ENCODE results near the gene ATG3. TPM values are rescaled to one million over a fixed set of nuclear protein-coding genes. Genes with fewer than 3 reads are reported as not detected.
A peak's percentile ranks its signal among the peaks of the same experiment; 100 is the strongest.

ATG3 gene
- total RNA-seq, 1 experiment from 2014 or later = 59.3 TPM

GRCh38 chr3:112593258-112593657, 31.5 kb upstream of the ATG3 start:
- no peaks in the 10 kb centered on the region for H3K27me3 Mint-ChIP-seq (ENCODE audit: low read depth)
- H3K27ac Mint-ChIP-seq = peak overlapping the region in 1 of 3 experiments; percentile 36; a peak in 1 of 7 replicates

More at GRCh38 chr3:112593258-112593657, 31.5 kb upstream of the ATG3 start:
- H2AFZ ChIP-seq (ENCODE audit: low read length) = no peak overlapping the region
- H3K56ac ChIP-seq (ENCODE audit: insufficient read length, low read depth, low read length) = no peak overlapping the region
- H2BK15ac ChIP-seq (ENCODE audit: low read depth, low read length) = no peak overlapping the region
- H3K9me3 ChIP-seq (ENCODE audit: control insufficient read depth, low read depth, low read length) = no peaks in the 10 kb centered on the region
- H3K27ac ChIP-seq (ENCODE audit: insufficient read length, low read depth, low read length) = peak overlapping the region; percentile 23
- DNase-seq = no peak
- H3K18ac ChIP-seq (ENCODE audit: insufficient read length, low read depth, low read length) = no peak overlapping the region
- TF ChIP-seq CTCF (conservative IDR thresholded peaks at IDR 0.05) = no peak
- peaks cover 0 to 4% (median 0%) of the 10 kb centered on the region in 3 experiments; a peak in 2 of 7 replicates for H3K36me3 Mint-ChIP-seq (ENCODE audit: insufficient read depth in 1 of 3, low read depth in 3 of 3)
- peaks cover 12 to 13% of the 10 kb centered on the region in 2 experiments for H3K4me1 Mint-ChIP-seq
- H3K4me1 ChIP-seq (ENCODE audit: insufficient read depth, low read length) = peaks cover 3% of the 10 kb centered on the region
- no peak overlapping the region for H2BK12ac ChIP-seq (ENCODE audit: insufficient read length, low read depth, low read length)
- H3T11ph ChIP-seq (ENCODE audit: low read length) = no peak overlapping the region
- H4K20me1 ChIP-seq (ENCODE audit: control insufficient read depth, insufficient read depth, insufficient read length) = no peaks in the 10 kb centered on the region
- H3K79me1 ChIP-seq (ENCODE audit: insufficient read depth, low read depth, low read length, poor library complexity, severe bottlenecking) = no peaks in the 10 kb centered on the region
- no peaks in the 10 kb centered on the region for H3K79me2 ChIP-seq (ENCODE audit: insufficient read depth, low read length)
- no peak overlapping the region for H2BK5ac ChIP-seq (ENCODE audit: insufficient read length, low read length)
- no peak overlapping the region for H3K4me3 Mint-ChIP-seq
- no peak overlapping the region for H2AK5ac ChIP-seq (ENCODE audit: insufficient read length, low read length)
- H3K23ac ChIP-seq (ENCODE audit: insufficient read length, low read depth, low read length) = no peak overlapping the region
- H4K91ac ChIP-seq (ENCODE audit: insufficient read length, low read depth, low read length) = no peak overlapping the region
- no peak overlapping the region for H2BK20ac ChIP-seq (ENCODE audit: low read depth, low read length, poor library complexity, severe bottlenecking)
- no peak overlapping the region for H3K4ac ChIP-seq (ENCODE audit: low read depth, low read length)
- H2BK120ac ChIP-seq (ENCODE audit: low read depth, low read length, poor library complexity, severe bottlenecking) = no peak overlapping the region
- H3K9ac ChIP-seq (ENCODE audit: extremely low read depth, insufficient read length, low read length) = no peak overlapping the region
- H3K4me2 ChIP-seq (ENCODE audit: insufficient read depth, insufficient read length, low read length) = no peak overlapping the region
- H4K5ac ChIP-seq (ENCODE audit: insufficient read length, low read depth, low read length) = no peak overlapping the region
- no peaks in the 10 kb centered on the region for H3K27me3 ChIP-seq (ENCODE audit: insufficient read depth, low read length)
- H3K14ac ChIP-seq (ENCODE audit: insufficient read depth, low read length) = no peak overlapping the region
- no peak overlapping the region for H4K8ac ChIP-seq (replicated peaks; ENCODE audit: insufficient read length, low read depth, low read length)
- no peaks in the 10 kb centered on the region for H3K9me3 Mint-ChIP-seq
- H3K23me2 ChIP-seq (ENCODE audit: insufficient read length, low read depth, low read length, poor library complexity, severe bottlenecking) = no peaks in the 10 kb centered on the region

Data from H9 (cell line).